Right lobe of liver (tissue), 6 donors: ENCODE data around the gene TMEM81. TPM values are rescaled to one million over a fixed set of nuclear protein-coding genes. Genes with fewer than 3 reads are reported as not detected.

Source experiments
- ATAC-seq, 4 donors: fragments of 200-7000 bp; cut with Tn5 transposase; one replicate each; pipeline ENCODE4 v1.9.1; 2020; ENCODE audit warnings: mild to moderate bottlenecking in 4 of 4, moderate library complexity in 4 of 4
- DNase-seq, 3 donors: peaks; one replicate each; pipeline ENCODE4 v3.0.0-alpha.2; 2020
- H3K27ac ChIP-seq, 3 donors: fragments of 200-600 bp; one replicate each; pipeline ENCODE4 v1.8.0; 2022
- H3K27me3 ChIP-seq, 2 donors: fragments of 200-600 bp; one replicate each; pipeline ENCODE4 v1.8.0; 2022
- H3K36me3 ChIP-seq, 4 donors: fragments of 200-600 bp; sonication (generic) in 1 of 4; one replicate each; pipeline versions ENCODE4 v1.5.1 to v1.8.0; 2017 to 2022; ENCODE audit warnings: control low read depth in 1 of 4
- H3K4me1 ChIP-seq, 4 donors: fragments of 200-600 bp; sonication (generic) in 1 of 4; one replicate each; pipeline versions ENCODE4 v1.5.1 to v1.8.0; 2017 to 2022; ENCODE audit warnings: control low read depth in 1 of 4
- H3K4me3 ChIP-seq, 3 donors: fragments of 200-600 bp; one replicate each; pipeline ENCODE4 v1.8.0; 2022
- H3K9me3 ChIP-seq, 4 donors: fragments of 200-600 bp; sonication (generic) in 1 of 4; one replicate each; pipeline versions ENCODE4 v1.5.1 to v1.8.0; 2017 to 2022; ENCODE audit warnings: control low read depth in 1 of 4
- CTCF ChIP-seq, 4 donors: fragments of 200-600 bp in 3 of 4; fragments of 450-650 bp in 1 of 4; IDR thresholded peaks; one replicate each; pipeline versions ENCODE4 v1.5.1 to v1.8.0; 2016 to 2022; ENCODE audit warnings: antibody characterized with exemption in 4 of 4, mild to moderate bottlenecking in 2 of 4
- POLR2A ChIP-seq: fragments of 450-650 bp; IDR thresholded peaks from one replicate; pipeline ENCODE4 v1.6.1; 2017; ENCODE audit warnings: antibody characterized with exemption, mild to moderate bottlenecking
- WGBS: methylation state at CpG from one replicate; pipeline ENCODE4 v1.1.6; 2018; ENCODE audit warnings: low coverage, low lambda C conversion rate; ENCODE audit not compliant: insufficient coverage; ENCODE audit errors: missing lambda C conversion rate; 5-methylcytosine and 5-hydroxymethylcytosine counted together
- intact Hi-C, 2 donors: fragments of 100-400 bp; cut with DNase I; formaldehyde crosslinking; loops; one replicate each; pipeline versions ENCODE4 v1.11.2 to v1.14.1; 2022
- total RNA-seq, 6 experiments: library from RNA; depleted of rRNA in 2 of 6; stranded (reverse); fragments of >200 nt in 2 of 6; fragmentation: NEBNext Ultra II Directional in 3 of 6; extraction: Animal tissue kit (Norgen Biotek cat#: 25700) in 3 of 6; gene quantifications; one replicate each; pipeline versions ENCODE4 v1.1.0 to v1.2.4, GENCODE V29; 2016 to 2023
- donor health status: DM: no; HTN: yes; CAD: no.
- donor health status: DM: no; HTN: no; CAD: no.
- donor health status: DM: no; HTN: no; CAD: no.
- donor health status: DM: no; HTN: yes; CAD: no.
- donor health status: DM: no; HTN: yes; CAD: no.

The TMEM81 gene
- total RNA-seq, 6 experiments from 2014 or later = 0.49 to 2.7 (median 1.8) TPM

- 100% methylated on average over 4 of the region's 11 CpGs for WGBS
- Histone ChIP-seq H3K4me1 (peaks cover 0 to 6% (median 0%) of the 10 kb centered on the region in 4 donors), H3K9me3 (no peaks in the 10 kb centered on the region), H3K27ac (no peak overlapping the region), H3K36me3 (no peaks in the 10 kb centered on the region), H3K27me3 (no peaks in the 10 kb centered on the region), H3K4me3 (no peak overlapping the region)
- intact Hi-C loops = no loop called here
- no peak for ATAC-seq
- DNase-seq = no peak
- TF ChIP-seq POLR2A (no peak), CTCF (IDR thresholded peaks at IDR 0.05) (no peak)
Measured at GRCh38 chr1:205052690-205053089, 31.6 kb downstream of the TMEM81 start.

- peak in 1 of 3 donors; percentile 85 for DNase-seq
- intact Hi-C loops = no loop called here
- Histone ChIP-seq H3K27ac (no peak overlapping the region), H3K4me1 (peaks cover 0 to 6% (median 0%) of the 10 kb centered on the region in 4 donors), H3K4me3 (no peak overlapping the region), H3K36me3 (no peaks in the 10 kb centered on the region), H3K27me3 (no peaks in the 10 kb centered on the region), H3K9me3 (no peaks in the 10 kb centered on the region)
- ATAC-seq = peak; percentile 65 to 88 (median 76)
- WGBS = 37% methylated on average over 3 of the region's 6 CpGs
- TF ChIP-seq CTCF (IDR thresholded peaks at IDR 0.05) (no peak), POLR2A (no peak)
Measured at GRCh38 chr1:205049479-205049878, 34.8 kb downstream of the TMEM81 start.

GRCh38 chr1:205048382-205048781 lies 35.9 kb downstream of the TMEM81 start:
- peak in 1 of 3 donors; percentile 73 for DNase-seq

GRCh38 chr1:205047764-205048231 lies 36.5 kb downstream of the TMEM81 start:
- intact Hi-C loops = no loop called here
- Histone ChIP-seq H3K27ac (no peak overlapping the region), H3K36me3 (no peaks in the 10 kb centered on the region), H3K4me1 (peaks cover 0 to 6% (median 0%) of the 10 kb centered on the region in 4 donors), H3K9me3 (no peaks in the 10 kb centered on the region), H3K4me3 (no peak overlapping the region), H3K27me3 (no peaks in the 10 kb centered on the region)
- ATAC-seq (no peak), DNase-seq (no peak)
- WGBS = no CpG with 5 or more reads among the region's 5 CpGs
- TF ChIP-seq POLR2A = no peak
- no peak for TF ChIP-seq CTCF (IDR thresholded peaks at IDR 0.05)

More at GRCh38 chr1:205048382-205048781, 35.9 kb downstream of the TMEM81 start:
- Histone ChIP-seq H3K36me3 (no peaks in the 10 kb centered on the region), H3K4me1 (peaks cover 0 to 6% (median 0%) of the 10 kb centered on the region in 4 donors), H3K4me3 (no peak overlapping the region), H3K27ac (no peak overlapping the region), H3K9me3 (no peaks in the 10 kb centered on the region), H3K27me3 (no peaks in the 10 kb centered on the region)
- 78% methylated on average over 8 of the region's 9 CpGs for WGBS
- intact Hi-C loops = no loop called here
- TF ChIP-seq CTCF (IDR thresholded peaks at IDR 0.05) (no peak), POLR2A (no peak)
- ATAC-seq = peak in 1 of 4 donors; percentile 34
